Left lung (tissue), 10 donors: ENCODE data around the gene KLHL42. TPM values are rescaled to one million over a fixed set of nuclear protein-coding genes. Genes with fewer than 3 reads are reported as not detected.

Source experiments
- ATAC-seq: fragments of 200-7000 bp; cut with Tn5 transposase; one replicate; pipeline ENCODE4 v1.9.1; 2020; ENCODE audit warnings: moderate library complexity
- DNase-seq, 4 donors: peaks; one replicate each; pipeline ENCODE4 v3.0.0-alpha.2; 2013 to 2020
- H3K27ac ChIP-seq, 2 donors: fragments of 200-600 bp; sonication (generic) in 1 of 2; one replicate each; pipeline versions ENCODE4 v1.5.0 to v1.8.0; 2020 to 2021
- H3K27me3 ChIP-seq, 2 donors: fragments of 200-600 bp; sonication (generic) in 1 of 2; one replicate each; pipeline versions ENCODE4 v1.5.0 to v1.8.0; 2020 to 2021
- H3K36me3 ChIP-seq, 2 donors: fragments of 200-600 bp; sonication (generic) in 1 of 2; one replicate each; pipeline versions ENCODE4 v1.5.0 to v1.8.0; 2020 to 2021
- H3K4me1 ChIP-seq, 2 donors: fragments of 200-600 bp; one replicate each; pipeline ENCODE4 v1.8.0; 2021
- H3K4me3 ChIP-seq, 2 donors: fragments of 200-600 bp; sonication (generic) in 1 of 2; one replicate each; pipeline versions ENCODE4 v1.5.0 to v1.8.0; 2020 to 2021; ENCODE audit warnings: mild to moderate bottlenecking in 1 of 2
- H3K9me3 ChIP-seq, 2 donors: fragments of 200-600 bp; sonication (generic) in 1 of 2; one replicate each; pipeline versions ENCODE4 v1.5.0 to v1.8.0; 2020 to 2021
- intact Hi-C, 2 donors: fragments of 100-400 bp; cut with DNase I; formaldehyde crosslinking; loops; one replicate each; pipeline versions ENCODE4 v1.11.2 to v1.14.2; 2022
- polyA plus RNA-seq, 6 donors: library from polyadenylated mRNA; unstranded; fragments of 120-200 nt; gene quantifications; one replicate each; pipeline ENCODE4 v1.2.1, GENCODE V29; 2013; ENCODE audit not compliant: insufficient read length in 6 of 6
- total RNA-seq, 2 donors: library from RNA; stranded (reverse); fragmentation: NEBNext Ultra II Directional; extraction: Animal tissue kit (Norgen Biotek cat#: 25700); gene quantifications; one replicate each; pipeline ENCODE4 v1.2.1, GENCODE V29; 2021
- TF ChIP-seq, protein P1 (sequence below), 2 donors: fragments of 200-600 bp; sonication (generic) in 1 of 2; IDR thresholded peaks; one replicate each; pipeline versions ENCODE4 v1.5.0 to v1.8.0; 2021; ENCODE audit warnings: antibody characterized with exemption in 2 of 2
- donor health status: DM: no; HTN: yes; CAD: no.
- donor health status: DM: no; HTN: no; CAD: no.

Gene KLHL42
- total and polyA plus RNA-seq, 8 donors = 21.2 to 39.9 (median 34.9) TPM

- Histone ChIP-seq H3K27ac (no peak overlapping the region), H3K9me3 (no peaks in the 10 kb centered on the region), H3K36me3 (no peaks in the 10 kb centered on the region), H3K27me3 (no peaks in the 10 kb centered on the region), H3K4me1 (no peaks in the 10 kb centered on the region), H3K4me3 (no peak overlapping the region)
- intact Hi-C loops = no loop called here
- no peak for ATAC-seq
- DNase-seq = no peak
- TF ChIP-seq, protein P1, sequence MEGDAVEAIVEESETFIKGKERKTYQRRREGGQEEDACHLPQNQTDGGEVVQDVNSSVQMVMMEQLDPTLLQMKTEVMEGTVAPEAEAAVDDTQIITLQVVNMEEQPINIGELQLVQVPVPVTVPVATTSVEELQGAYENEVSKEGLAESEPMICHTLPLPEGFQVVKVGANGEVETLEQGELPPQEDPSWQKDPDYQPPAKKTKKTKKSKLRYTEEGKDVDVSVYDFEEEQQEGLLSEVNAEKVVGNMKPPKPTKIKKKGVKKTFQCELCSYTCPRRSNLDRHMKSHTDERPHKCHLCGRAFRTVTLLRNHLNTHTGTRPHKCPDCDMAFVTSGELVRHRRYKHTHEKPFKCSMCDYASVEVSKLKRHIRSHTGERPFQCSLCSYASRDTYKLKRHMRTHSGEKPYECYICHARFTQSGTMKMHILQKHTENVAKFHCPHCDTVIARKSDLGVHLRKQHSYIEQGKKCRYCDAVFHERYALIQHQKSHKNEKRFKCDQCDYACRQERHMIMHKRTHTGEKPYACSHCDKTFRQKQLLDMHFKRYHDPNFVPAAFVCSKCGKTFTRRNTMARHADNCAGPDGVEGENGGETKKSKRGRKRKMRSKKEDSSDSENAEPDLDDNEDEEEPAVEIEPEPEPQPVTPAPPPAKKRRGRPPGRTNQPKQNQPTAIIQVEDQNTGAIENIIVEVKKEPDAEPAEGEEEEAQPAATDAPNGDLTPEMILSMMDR (IDR thresholded peaks at IDR 0.05) = no peak
Measured at GRCh38 chr12:27772328-27773049, 7.5 kb upstream of the KLHL42 start.

DNA sequence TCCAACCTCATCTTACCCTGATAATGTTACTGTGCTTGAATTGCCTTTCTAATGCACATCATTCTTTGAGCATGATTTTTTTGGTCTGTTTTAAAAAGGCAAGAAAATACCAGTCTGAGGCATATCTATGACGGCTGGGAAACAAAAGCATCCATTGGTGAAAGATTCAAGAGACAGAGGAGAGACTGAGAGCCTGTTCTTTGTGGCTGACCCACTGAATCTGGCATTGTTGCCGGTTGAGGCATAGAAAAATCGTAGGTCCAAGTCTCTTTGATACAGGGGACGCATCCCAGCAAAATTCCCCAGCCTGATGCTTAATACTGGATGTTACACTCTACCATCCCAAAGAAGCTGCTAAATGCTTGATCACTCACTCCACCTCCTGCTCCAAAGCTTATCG, 2.9 kb upstream of the KLHL42 start:
- Histone ChIP-seq H3K4me1 (peaks cover 9 to 24% of the 10 kb centered on the region in 2 donors), H3K36me3 (no peaks in the 10 kb centered on the region), H3K27ac (no peak overlapping the region), H3K27me3 (no peaks in the 10 kb centered on the region), H3K4me3 (no peak overlapping the region), H3K9me3 (no peaks in the 10 kb centered on the region)
- no peak for DNase-seq
- TF ChIP-seq, protein P1 (IDR thresholded peaks at IDR 0.05) = no peak
- intact Hi-C loops = no loop called here
- no peak for ATAC-seq

- no peak overlapping the region for H3K4me3 ChIP-seq
- H3K4me1 ChIP-seq = peaks cover 13 to 29% of the 10 kb centered on the region in 2 donors
- TF ChIP-seq, protein P1 (IDR thresholded peaks at IDR 0.05) = no peak
- intact Hi-C loops = no loop called here
- H3K27ac ChIP-seq = no peak overlapping the region
- no peaks in the 10 kb centered on the region for H3K36me3 ChIP-seq
- DNase-seq (no peak), ATAC-seq (no peak)
- H3K9me3 ChIP-seq = no peaks in the 10 kb centered on the region
- no peaks in the 10 kb centered on the region for H3K27me3 ChIP-seq
Measured at GRCh38 chr12:27778206-27778605, 1.8 kb upstream of the KLHL42 start.

- Histone ChIP-seq H3K9me3 (no peaks in the 10 kb centered on the region), H3K27me3 (no peaks in the 10 kb centered on the region), H3K4me1 (peaks cover 13 to 29% of the 10 kb centered on the region in 2 donors), H3K27ac (peak overlapping the region; percentile 84 to 86), H3K36me3 (no peaks in the 10 kb centered on the region), H3K4me3 (peak overlapping the region; percentile 70 to 81)
- DNase-seq = peak in 2 of 4 donors; percentile 21 to 25
- no peak for ATAC-seq
- intact Hi-C loops = no loop called here
- TF ChIP-seq, protein P1 (IDR thresholded peaks at IDR 0.05) = no peak
Measured at GRCh38 chr12:27779416-27779919, 565 bp upstream of the KLHL42 start.

DNA sequence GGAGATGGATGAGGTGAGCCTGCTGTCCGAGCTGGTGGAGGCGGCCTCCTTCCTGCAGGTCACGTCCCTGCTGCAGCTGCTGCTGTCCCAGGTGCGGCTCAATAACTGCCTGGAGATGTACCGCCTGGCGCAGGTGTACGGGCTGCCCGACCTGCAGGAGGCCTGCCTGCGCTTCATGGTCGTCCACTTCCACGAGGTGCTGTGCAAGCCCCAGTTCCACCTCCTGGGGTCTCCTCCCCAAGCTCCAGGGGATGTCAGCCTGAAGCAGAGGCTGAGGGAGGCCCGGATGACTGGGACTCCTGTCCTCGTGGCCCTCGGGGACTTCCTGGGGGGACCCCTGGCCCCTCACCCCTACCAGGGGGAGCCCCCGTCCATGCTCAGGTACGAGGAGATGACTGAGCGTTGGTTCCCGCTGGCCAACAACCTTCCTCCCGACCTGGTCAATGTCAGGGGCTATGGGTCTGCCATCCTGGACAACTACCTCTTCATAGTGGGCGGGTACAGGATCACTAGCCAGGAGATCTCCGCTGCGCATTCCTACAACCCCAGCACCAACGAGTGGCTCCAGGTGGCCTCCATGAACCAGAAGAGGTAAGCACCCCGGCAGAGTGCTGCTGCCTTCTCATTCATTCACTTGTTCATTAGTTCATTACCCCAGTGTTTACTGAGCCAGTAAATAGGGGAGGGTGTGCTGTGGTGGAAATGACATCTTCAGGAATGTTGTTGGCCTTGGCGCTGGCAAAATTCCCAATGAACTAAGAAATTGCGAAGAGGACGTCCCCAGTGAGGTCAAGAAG, 777 bp downstream of the KLHL42 start:
- Histone ChIP-seq H3K4me1 (peaks cover 13 to 42% of the 10 kb centered on the region in 2 donors), H3K36me3 (no peaks in the 10 kb centered on the region), H3K27ac (peak overlapping the region; percentile 84 to 86), H3K4me3 (peak overlapping the region; percentile 70 to 81), H3K27me3 (no peaks in the 10 kb centered on the region), H3K9me3 (no peaks in the 10 kb centered on the region)
- intact Hi-C loops = no loop called here
- TF ChIP-seq, protein P1 (IDR thresholded peaks at IDR 0.05) = no peak
- ATAC-seq (peak; percentile 59), DNase-seq (peak in 1 of 4 donors; percentile 53)
